SK-N-SH treated with all-trans-retinoic acid at 6 μM for 48 hours (cell line): Measurements from ENCODE around the gene AKAP7.

Source experiments
- ATAC-seq: fragments of 200-7000 bp; cut with Tn5 transposase; 3 replicates; pipeline ENCODE4 v1.9.1; 2020; ENCODE audit warnings: mild to moderate bottlenecking, moderate library complexity
- ARNTL ChIP-seq: fragments of 450-650 bp; formaldehyde crosslinking; IDR thresholded peaks from 2 replicates; pipeline ENCODE4 v1.5.0; 2020; ENCODE audit warnings: low read depth, mild to moderate bottlenecking, moderate library complexity, borderline replicate concordance
- BACH2 ChIP-seq: fragments of 250-450 bp; sonication (Bioruptor Pico); IDR thresholded peaks from 2 replicates; pipeline ENCODE4 v1.9.0; 2021; ENCODE audit warnings: mild to moderate bottlenecking, borderline replicate concordance
- ESRRG ChIP-seq: fragments of 250-450 bp; sonication (Bioruptor Pico); IDR thresholded peaks from 2 replicates; pipeline ENCODE4 v1.6.1; 2021; ENCODE audit warnings: mild to moderate bottlenecking
- GLIS3 ChIP-seq: fragments of 250-450 bp; sonication (Bioruptor Pico); IDR thresholded peaks from 2 replicates; pipeline ENCODE4 v1.5.0; 2020; ENCODE audit warnings: mild to moderate bottlenecking, moderate library complexity
- OSR1 ChIP-seq: fragments of 250-450 bp; sonication (Bioruptor Pico); IDR thresholded peaks from 2 replicates; pipeline ENCODE4 v1.8.0; 2022; ENCODE audit warnings: moderate library complexity, mild to moderate bottlenecking, inconsistent platforms
- PPARA ChIP-seq: fragments of 250-450 bp; sonication (Bioruptor Pico); IDR thresholded peaks from 2 replicates; pipeline ENCODE4 v1.5.0; 2020; ENCODE audit warnings: mild to moderate bottlenecking, borderline replicate concordance
- RARB ChIP-seq: fragments of 250-450 bp; sonication (Bioruptor Pico); IDR thresholded peaks from 2 replicates; pipeline ENCODE4 v1.8.0; 2021; ENCODE audit warnings: mild to moderate bottlenecking, moderate library complexity
- SNAI2 ChIP-seq: fragments of 250-450 bp; sonication (Bioruptor Pico); IDR thresholded peaks from 2 replicates; pipeline ENCODE4 v1.5.0; 2020; ENCODE audit warnings: mild to moderate bottlenecking, moderate library complexity
- TCF4 ChIP-seq: fragments of 250-450 bp; sonication (Bioruptor Pico); IDR thresholded peaks from 2 replicates; pipeline ENCODE4 v1.8.0; 2021; ENCODE audit warnings: mild to moderate bottlenecking, moderate library complexity, borderline replicate concordance
- TOX ChIP-seq: fragments of 250-450 bp; sonication (Bioruptor Pico); IDR thresholded peaks from 2 replicates; pipeline ENCODE4 v1.8.0; 2021; ENCODE audit warnings: mild to moderate bottlenecking, moderate library complexity, borderline replicate concordance
- ZC3H10 ChIP-seq: fragments of 250-450 bp; sonication (Bioruptor Pico); IDR thresholded peaks from 2 replicates; pipeline ENCODE4 v1.5.1; 2021; ENCODE audit warnings: mild to moderate bottlenecking, moderate library complexity
- ZFP3 ChIP-seq: fragments of 250-450 bp; sonication (Bioruptor Pico); IDR thresholded peaks from 2 replicates; pipeline ENCODE4 v1.5.0; 2020; ENCODE audit warnings: mild to moderate bottlenecking, moderate library complexity
- ZFP30 ChIP-seq: fragments of 450-650 bp; formaldehyde crosslinking; IDR thresholded peaks from 2 replicates; pipeline ENCODE4 v1.5.0; 2022; ENCODE audit warnings: mild to moderate bottlenecking, moderate library complexity
- ZNF565 ChIP-seq: fragments of 450-650 bp; formaldehyde crosslinking; conservative IDR thresholded peaks from 2 replicates; pipeline ENCODE4 v1.5.0; 2020; ENCODE audit warnings: low read depth, mild to moderate bottlenecking, moderate library complexity
- ZNF70 ChIP-seq: fragments of 450-650 bp; formaldehyde crosslinking; IDR thresholded peaks from 2 replicates; pipeline ENCODE4 v1.5.0; 2020; ENCODE audit warnings: mild to moderate bottlenecking, moderate library complexity
- ZNF8 ChIP-seq: fragments of 450-650 bp; formaldehyde crosslinking; IDR thresholded peaks from 2 replicates; pipeline ENCODE4 v1.5.0; 2020; ENCODE audit warnings: mild to moderate bottlenecking, moderate library complexity
- TF ChIP-seq, protein P1 (sequence below): fragments of 250-450 bp; sonication (Bioruptor Pico); IDR thresholded peaks from 2 replicates; pipeline ENCODE4 v1.8.0; 2020; ENCODE audit warnings: mild to moderate bottlenecking, moderate library complexity, borderline replicate concordance
- TF ChIP-seq, protein P2 (sequence below): fragments of 250-450 bp; sonication (Bioruptor Pico); IDR thresholded peaks from 2 replicates; pipeline ENCODE4 v1.8.0; 2021; ENCODE audit warnings: low read depth, mild to moderate bottlenecking, moderate library complexity, borderline replicate concordance
- TF ChIP-seq, protein P3 (sequence below): fragments of 250-450 bp; sonication (Bioruptor Pico); IDR thresholded peaks from 2 replicates; pipeline ENCODE4 v1.5.1; 2021; ENCODE audit warnings: mild to moderate bottlenecking, moderate library complexity
- TF ChIP-seq, protein P4 (sequence below): fragments of 250-450 bp; sonication (Bioruptor Pico); IDR thresholded peaks from 2 replicates; pipeline ENCODE4 v1.5.1; 2020; ENCODE audit warnings: low read depth, mild to moderate bottlenecking, moderate library complexity
- TF ChIP-seq, protein P5 (sequence below): fragments of 250-450 bp; sonication (Bioruptor Pico); IDR thresholded peaks from 2 replicates; pipeline ENCODE4 v1.5.0; 2020; ENCODE audit warnings: mild to moderate bottlenecking, moderate library complexity

The AKAP7 gene

DNA sequence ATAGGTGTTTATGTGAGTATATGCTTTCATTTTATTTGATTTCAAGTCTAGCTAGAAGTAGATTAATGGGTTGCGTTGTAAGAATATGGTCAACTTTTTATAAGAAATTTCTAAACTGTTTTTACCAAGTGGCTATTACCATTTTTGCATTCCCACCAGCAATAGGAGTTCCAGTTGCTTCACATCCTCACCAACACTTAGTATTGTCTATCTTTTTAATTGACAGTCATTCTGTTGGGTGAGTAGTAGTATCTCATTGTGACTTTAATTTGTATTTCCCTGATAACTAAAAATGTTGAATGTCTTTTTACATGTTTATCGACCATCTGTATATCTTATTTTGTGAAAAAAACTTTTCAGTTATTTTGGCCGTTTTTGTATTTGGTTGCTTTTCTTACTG, 135.3 kb downstream of the AKAP7 start:
- no peak for ATAC-seq
- TF ChIP-seq, protein P1, sequence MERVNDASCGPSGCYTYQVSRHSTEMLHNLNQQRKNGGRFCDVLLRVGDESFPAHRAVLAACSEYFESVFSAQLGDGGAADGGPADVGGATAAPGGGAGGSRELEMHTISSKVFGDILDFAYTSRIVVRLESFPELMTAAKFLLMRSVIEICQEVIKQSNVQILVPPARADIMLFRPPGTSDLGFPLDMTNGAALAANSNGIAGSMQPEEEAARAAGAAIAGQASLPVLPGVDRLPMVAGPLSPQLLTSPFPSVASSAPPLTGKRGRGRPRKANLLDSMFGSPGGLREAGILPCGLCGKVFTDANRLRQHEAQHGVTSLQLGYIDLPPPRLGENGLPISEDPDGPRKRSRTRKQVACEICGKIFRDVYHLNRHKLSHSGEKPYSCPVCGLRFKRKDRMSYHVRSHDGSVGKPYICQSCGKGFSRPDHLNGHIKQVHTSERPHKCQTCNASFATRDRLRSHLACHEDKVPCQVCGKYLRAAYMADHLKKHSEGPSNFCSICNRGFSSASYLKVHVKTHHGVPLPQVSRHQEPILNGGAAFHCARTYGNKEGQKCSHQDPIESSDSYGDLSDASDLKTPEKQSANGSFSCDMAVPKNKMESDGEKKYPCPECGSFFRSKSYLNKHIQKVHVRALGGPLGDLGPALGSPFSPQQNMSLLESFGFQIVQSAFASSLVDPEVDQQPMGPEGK (CRISPR knock-in tag), result no peak
- no peak for TF ChIP-seq RARB (CRISPR knock-in tag)
- TF ChIP-seq ZNF565, result no peak

DNA sequence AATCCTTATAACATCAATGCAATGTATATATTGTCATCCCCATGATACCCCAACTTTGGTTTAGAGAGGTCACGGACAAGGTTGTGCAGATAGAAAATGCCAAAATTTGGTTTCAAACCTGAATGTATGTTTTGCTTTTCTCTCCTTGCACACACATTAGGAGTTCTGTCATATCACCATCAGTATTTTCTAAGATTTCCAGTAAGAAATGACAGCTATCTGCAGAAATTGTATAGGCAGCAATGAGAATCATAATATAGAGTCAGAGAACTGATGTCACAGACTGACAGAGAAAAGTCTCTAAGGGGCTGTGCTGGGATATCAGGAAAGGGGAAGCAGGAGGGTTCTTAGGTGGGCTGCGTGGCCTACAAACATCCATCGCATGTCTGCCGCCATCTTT, 140.0 kb downstream of the AKAP7 start:
- TF ChIP-seq TOX (CRISPR knock-in tag), result no peak
- no peak for TF ChIP-seq RARB (CRISPR knock-in tag)
- no peak for TF ChIP-seq PPARA (CRISPR knock-in tag)
- no peak for TF ChIP-seq ESRRG
- TF ChIP-seq ZNF565, result no peak
- TF ChIP-seq ZNF70 (CRISPR knock-in tag), result no peak
- TF ChIP-seq SNAI2, result no peak
- no peak for TF ChIP-seq BACH2 (CRISPR knock-in tag)
- TF ChIP-seq ZFP30 (CRISPR knock-in tag), result no peak
- TF ChIP-seq, protein P2, sequence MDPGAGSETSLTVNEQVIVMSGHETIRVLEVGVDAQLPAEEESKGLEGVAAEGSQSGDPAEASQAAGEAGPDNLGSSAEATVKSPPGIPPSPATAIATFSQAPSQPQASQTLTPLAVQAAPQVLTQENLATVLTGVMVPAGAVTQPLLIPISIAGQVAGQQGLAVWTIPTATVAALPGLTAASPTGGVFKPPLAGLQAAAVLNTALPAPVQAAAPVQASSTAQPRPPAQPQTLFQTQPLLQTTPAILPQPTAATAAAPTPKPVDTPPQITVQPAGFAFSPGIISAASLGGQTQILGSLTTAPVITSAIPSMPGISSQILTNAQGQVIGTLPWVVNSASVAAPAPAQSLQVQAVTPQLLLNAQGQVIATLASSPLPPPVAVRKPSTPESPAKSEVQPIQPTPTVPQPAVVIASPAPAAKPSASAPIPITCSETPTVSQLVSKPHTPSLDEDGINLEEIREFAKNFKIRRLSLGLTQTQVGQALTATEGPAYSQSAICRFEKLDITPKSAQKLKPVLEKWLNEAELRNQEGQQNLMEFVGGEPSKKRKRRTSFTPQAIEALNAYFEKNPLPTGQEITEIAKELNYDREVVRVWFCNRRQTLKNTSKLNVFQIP (CRISPR knock-in tag), result no peak
- TF ChIP-seq ZFP3 (CRISPR knock-in tag), result no peak

DNA sequence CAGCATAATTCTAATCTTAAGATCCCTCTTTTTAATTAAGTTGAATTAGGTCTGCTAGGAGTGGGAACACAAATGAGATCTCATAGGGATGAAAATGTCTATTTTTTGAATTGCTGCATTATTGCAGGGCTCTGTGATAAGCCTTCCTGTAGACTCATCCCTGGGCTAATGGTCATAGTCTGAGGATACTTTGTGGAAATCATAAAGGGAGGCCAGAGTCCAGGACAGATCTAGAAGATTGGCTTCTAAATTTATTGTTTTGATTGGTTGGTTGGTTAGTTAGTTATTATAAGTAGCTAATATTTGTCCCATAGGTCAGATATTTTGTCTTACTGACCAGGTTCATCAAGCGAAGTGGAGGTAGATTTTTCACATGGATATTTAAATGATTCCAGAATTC, 142.3 kb downstream of the AKAP7 start:
- no peak for ATAC-seq
- TF ChIP-seq, protein P3, sequence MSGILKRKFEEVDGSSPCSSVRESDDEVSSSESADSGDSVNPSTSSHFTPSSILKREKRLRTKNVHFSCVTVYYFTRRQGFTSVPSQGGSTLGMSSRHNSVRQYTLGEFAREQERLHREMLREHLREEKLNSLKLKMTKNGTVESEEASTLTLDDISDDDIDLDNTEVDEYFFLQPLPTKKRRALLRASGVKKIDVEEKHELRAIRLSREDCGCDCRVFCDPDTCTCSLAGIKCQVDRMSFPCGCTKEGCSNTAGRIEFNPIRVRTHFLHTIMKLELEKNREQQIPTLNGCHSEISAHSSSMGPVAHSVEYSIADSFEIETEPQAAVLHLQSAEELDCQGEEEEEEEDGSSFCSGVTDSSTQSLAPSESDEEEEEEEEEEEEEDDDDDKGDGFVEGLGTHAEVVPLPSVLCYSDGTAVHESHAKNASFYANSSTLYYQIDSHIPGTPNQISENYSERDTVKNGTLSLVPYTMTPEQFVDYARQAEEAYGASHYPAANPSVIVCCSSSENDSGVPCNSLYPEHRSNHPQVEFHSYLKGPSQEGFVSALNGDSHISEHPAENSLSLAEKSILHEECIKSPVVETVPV (CRISPR knock-in tag), result no peak
- TF ChIP-seq TCF4 (CRISPR knock-in tag), result no peak
- TF ChIP-seq, protein P2 (CRISPR knock-in tag), result no peak
- no peak for TF ChIP-seq BACH2 (CRISPR knock-in tag)
- no peak for TF ChIP-seq PPARA (CRISPR knock-in tag)
- no peak for TF ChIP-seq ESRRG
- TF ChIP-seq OSR1 (CRISPR knock-in tag), result no peak

More for the DNA sequence above, 140.0 kb downstream of the AKAP7 start:
- ATAC-seq, result no peak

DNA sequence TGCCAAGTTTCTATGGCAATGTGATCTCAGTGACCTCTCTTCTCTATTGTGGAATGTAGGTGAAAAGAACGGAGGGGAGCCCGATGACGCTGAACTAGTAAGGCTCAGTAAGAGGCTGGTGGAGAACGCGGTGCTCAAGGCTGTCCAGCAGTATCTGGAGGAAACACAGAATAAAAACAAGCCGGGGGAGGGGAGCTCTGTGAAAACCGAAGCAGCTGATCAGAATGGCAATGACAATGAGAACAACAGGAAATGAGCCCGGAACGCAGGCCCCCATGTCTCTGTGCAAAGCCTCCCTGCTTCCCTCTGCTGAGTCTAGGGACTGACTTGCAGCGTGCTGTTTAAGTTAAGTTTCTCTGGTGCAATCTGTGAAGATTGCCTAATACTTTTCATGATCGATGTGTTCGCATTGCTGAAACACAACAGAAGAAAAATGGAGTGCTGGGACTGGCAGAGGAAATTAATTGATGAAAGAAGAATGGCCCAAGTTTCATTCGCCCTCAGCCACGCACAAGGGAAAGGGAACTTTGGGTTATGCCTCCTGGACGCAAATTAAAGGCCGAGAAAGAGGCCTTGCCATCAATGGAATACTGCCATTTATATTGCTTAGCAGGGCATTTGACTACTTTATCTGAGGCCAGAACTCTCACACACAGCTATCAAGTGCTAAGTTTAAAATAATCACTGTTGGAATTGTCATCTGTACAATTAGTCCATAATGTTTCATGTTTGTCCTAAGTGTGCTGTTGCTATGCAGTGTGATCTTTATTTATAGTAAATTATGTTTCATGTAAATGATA, 146.4 kb downstream of the AKAP7 start:
- no peak for ATAC-seq
- TF ChIP-seq, protein P4, sequence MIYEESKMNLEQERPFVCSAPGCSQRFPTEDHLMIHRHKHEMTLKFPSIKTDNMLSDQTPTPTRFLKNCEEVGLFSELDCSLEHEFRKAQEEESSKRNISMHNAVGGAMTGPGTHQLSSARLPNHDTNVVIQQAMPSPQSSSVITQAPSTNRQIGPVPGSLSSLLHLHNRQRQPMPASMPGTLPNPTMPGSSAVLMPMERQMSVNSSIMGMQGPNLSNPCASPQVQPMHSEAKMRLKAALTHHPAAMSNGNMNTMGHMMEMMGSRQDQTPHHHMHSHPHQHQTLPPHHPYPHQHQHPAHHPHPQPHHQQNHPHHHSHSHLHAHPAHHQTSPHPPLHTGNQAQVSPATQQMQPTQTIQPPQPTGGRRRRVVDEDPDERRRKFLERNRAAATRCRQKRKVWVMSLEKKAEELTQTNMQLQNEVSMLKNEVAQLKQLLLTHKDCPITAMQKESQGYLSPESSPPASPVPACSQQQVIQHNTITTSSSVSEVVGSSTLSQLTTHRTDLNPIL (CRISPR knock-in tag), result no peak
- no peak for TF ChIP-seq ZFP3 (CRISPR knock-in tag)
- TF ChIP-seq, protein P5, sequence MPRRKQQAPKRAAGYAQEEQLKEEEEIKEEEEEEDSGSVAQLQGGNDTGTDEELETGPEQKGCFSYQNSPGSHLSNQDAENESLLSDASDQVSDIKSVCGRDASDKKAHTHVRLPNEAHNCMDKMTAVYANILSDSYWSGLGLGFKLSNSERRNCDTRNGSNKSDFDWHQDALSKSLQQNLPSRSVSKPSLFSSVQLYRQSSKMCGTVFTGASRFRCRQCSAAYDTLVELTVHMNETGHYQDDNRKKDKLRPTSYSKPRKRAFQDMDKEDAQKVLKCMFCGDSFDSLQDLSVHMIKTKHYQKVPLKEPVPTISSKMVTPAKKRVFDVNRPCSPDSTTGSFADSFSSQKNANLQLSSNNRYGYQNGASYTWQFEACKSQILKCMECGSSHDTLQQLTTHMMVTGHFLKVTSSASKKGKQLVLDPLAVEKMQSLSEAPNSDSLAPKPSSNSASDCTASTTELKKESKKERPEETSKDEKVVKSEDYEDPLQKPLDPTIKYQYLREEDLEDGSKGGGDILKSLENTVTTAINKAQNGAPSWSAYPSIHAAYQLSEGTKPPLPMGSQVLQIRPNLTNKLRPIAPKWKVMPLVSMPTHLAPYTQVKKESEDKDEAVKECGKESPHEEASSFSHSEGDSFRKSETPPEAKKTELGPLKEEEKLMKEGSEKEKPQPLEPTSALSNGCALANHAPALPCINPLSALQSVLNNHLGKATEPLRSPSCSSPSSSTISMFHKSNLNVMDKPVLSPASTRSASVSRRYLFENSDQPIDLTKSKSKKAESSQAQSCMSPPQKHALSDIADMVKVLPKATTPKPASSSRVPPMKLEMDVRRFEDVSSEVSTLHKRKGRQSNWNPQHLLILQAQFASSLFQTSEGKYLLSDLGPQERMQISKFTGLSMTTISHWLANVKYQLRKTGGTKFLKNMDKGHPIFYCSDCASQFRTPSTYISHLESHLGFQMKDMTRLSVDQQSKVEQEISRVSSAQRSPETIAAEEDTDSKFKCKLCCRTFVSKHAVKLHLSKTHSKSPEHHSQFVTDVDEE (CRISPR knock-in tag), result no peak
- TF ChIP-seq ZC3H10 (CRISPR knock-in tag), result no peak
- no peak for TF ChIP-seq OSR1 (CRISPR knock-in tag)
- TF ChIP-seq SNAI2, result no peak
- no peak for TF ChIP-seq GLIS3 (CRISPR knock-in tag)
- TF ChIP-seq PPARA (CRISPR knock-in tag), result no peak
- no peak for TF ChIP-seq ARNTL (CRISPR knock-in tag)
- TF ChIP-seq ZFP30 (CRISPR knock-in tag), result no peak
- TF ChIP-seq ZNF8 (CRISPR knock-in tag), result no peak
- TF ChIP-seq, protein P1 (CRISPR knock-in tag), result no peak
- TF ChIP-seq, all 23 proteins: peak for 0
